GM15510 (cell line): ENCODE data around the gene ATP5PO.

Source experiments
- POLR2A ChIP-seq: IDR thresholded peaks from 3 replicates; pipeline ENCODE4 v1.6.1; 2011; ENCODE audit warnings: borderline replicate concordance; ENCODE audit not compliant: insufficient read length; ENCODE audit errors: extremely low read depth

The ATP5PO gene

DNA sequence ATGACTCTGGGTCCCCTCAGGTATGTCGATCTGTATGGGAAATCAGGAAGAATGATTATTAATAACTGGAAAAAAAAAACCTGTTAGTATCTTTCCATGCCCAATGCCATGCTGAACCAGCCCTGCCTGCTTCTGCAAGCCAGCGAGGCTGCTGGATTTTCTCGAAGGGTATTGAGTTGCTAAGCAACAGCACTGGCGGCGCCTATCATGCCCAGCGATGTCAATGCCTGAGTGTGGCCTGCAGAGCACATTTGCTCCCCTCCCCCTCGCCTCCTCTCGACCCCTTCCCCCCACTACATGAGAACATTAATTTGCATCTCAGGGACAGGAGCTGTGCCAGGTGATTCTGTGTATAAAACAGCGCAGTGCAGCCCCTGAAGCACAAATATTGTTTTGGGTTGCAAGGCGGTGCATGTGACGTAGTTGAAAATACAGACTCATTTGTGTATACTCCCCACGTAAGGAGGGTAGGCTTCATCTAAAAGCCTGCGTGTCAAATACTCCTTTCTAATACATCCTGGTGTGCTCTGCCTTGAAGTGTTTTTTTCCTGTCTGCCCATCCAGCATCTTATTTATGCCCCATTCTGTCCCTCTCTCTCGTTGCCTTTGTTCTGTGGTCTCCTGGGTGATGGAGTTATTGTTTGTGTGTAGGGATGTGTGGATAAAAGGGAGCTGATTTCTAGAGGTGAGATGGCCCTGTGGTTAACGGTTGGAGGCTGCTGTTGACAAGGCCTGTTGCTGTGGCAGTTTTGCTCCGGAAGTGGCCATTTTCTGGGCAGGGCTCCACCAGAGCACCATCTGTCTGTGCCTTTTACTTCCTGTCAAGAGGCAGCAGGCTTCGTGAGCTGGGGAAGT lies 32.7 kb upstream of the ATP5PO start:
- peak; percentile 45 for TF ChIP-seq POLR2A

DNA sequence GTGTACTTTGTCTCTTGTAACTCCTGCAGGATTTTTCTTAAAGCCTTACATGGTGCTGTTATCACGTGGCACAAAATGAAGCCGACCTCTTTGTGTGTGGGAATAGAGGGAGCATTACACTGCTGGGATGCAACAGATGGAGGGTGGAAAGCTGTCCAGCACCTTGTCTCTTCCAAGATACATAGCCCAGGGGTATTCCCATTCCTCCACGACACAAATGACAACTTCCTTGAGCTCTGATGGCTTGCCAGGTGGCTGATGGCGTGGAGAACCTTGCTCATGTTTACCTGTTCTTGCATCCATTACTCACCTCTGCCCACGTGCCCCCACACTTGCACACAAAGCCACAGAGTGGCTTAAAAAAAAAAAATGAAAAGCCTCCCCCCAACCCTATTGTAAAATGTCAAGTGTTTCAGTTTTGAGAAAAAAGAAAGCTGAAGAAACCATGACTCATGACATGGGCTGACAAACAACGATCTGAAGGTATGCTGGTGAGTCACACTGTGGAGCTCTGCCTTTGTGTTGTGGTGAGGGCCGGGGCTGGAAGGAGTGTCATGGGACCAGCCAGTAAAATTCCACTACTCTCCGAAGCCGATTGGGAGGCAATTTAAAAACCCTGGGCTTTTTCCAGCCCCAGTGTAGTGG lies 32.0 kb upstream of the ATP5PO start:
- TF ChIP-seq POLR2A, result no peak

DNA sequence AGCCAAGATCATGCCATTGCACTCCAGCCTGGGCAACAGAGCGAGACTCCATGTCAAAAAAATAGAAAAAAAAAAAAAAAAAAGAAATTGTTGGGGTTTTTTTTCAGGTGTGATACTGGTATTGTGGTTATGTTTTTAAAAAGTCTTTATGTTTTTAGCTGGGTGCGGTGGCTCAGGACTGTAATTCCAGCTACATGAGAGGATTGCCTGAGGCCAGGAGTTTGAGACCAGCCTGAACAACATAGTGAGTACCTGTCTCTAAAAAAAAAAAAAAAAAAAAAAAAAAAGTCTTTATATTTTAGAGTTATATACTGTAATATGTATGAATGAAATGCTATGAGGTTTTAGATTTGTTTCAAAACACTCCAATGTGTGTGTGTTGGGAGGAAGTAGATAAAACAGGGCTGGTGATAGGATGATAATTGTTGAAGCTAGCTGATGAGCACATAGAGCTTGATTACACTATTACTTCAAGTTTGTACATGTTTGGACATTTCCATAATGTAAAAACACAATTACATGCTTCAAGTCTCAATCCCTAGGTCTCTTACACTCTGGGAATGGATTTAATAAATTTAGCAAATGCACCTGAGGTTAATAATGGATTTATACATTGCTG lies 30.2 kb upstream of the ATP5PO start:
- no peak for TF ChIP-seq POLR2A

DNA sequence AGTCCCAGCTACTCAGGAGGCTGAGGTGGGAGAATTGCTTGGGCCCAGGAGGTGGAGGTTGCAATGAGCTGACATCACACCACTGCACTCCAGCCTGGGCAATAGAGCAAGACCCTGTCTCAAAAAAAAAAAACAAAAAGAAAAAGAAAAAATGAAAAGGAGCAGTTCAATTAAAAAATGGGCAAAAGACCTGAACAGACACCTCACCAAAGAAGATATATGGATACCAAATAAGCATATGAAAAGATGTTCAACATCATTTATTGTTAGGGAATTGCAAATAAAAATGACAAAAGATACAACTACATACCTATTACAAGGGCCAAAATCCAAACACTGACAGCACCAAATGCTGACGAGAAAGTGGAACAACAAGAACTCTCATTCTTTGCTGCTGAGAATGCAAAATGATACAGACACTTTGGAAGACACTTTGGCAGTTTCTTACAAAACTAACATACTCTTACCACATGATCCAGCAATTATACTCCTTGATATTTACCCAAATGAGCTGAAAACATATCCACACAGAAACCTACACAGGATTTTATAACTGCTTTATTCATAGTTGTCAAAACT lies 28.7 kb upstream of the ATP5PO start:
- no peak for TF ChIP-seq POLR2A

DNA sequence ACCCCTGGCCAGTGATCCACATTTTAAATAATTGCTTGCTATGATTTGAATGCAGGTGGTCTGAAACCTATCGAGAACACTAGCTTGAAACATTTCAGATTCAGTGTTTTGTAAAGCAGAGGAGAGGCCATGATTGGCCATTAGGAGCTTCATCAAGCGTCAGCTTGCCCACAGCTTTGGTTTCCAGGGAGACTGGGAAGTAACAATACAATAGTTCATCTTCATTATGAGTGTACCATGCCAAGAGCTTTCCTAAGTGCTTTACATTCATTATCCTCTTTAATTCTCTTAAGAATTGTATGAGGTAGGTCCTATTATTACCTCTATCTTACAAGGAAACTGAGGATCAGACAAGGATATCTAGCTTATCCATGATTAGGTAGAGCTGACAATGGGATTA lies 27.7 kb upstream of the ATP5PO start:
- no peak for TF ChIP-seq POLR2A

DNA sequence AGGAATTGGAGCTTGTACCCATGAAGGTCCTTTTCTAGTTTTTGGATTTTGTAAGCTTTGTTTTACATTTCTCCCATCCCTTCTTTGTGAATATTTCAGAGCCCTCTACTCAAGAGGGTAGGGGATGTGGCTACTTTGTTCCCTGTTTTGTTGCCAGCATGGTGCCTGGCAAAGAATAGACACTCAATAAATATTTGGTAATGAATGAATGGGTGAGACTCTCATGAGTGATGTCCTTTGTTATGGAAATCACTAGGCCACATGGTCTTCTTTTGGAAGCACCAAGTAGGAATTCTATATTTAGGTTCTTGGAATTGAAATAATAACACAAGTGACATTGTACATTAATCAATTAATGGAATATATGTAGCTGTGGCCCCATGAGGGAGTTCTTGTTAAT lies 26.8 kb upstream of the ATP5PO start:
- TF ChIP-seq POLR2A, result no peak

DNA sequence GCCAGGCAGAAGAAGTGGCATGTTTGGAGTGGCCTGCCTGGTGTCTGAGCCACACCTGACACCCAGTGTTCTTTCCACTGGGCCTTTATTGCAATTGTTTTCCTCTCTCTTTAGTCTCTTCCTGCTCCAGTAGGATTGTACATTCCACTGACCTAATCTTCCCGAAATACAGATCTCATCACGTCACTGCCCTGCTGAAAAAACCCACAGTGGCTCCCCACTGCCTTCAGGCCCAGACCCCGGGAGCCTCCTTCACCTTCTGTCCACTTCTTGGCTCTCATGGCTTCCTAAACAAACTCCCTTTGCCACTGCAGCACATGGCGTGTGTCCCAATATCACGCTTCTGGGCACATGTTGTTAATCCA lies 25.3 kb upstream of the ATP5PO start:
- no peak for TF ChIP-seq POLR2A

DNA sequence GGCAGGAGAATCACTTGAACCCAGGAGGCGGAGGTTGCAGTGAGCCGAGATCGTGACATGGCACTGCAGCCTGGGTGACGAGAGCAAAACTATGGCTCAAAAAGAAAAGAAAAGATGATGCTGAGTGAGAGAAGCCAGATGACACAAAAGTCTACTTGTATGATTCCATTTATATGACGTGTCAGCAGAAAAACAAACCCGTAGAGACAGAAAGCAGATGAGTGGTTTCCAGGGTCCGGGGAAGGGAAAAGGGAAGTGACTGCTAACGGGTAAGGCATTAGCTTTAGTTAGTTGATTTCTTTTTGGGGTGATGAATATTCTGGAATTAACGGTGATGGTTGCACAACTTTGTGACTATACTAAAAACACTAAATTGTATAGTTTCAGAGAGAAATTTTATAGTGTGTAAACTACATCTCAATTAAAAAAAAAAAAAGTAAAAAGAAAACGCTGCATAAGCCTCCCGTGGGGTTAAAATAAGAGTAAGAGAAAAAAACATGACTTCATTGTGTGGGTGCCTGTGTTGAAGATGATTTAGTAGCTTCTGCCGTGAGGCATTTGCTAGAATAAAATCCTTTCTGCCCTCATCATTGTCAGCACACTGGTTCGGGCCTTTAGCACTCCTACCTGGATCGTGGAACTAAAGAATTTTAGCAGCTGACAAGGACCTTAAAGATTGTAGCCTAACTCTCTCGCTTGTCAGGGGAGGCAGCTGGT lies 24.7 kb upstream of the ATP5PO start:
- no peak for TF ChIP-seq POLR2A

DNA sequence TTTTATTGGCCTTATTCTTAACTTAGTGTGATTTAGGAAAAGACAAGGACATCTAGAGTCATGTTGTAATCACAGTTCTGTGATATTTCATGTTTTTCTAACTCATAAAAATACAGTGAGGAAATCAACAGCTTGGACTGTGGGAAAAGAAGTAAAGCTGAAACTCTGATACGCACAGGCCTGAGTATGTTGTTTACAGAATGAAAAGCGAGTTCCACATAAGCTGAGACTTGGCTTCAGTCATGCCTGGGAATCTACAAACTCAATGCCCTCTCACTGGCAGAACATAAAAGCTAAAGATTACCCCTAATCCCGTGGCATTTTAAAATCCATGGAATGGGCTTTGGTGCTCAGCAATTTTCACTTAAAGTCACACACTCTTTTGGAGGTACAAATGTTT lies 23.6 kb upstream of the ATP5PO start:
- TF ChIP-seq POLR2A, result no peak

DNA sequence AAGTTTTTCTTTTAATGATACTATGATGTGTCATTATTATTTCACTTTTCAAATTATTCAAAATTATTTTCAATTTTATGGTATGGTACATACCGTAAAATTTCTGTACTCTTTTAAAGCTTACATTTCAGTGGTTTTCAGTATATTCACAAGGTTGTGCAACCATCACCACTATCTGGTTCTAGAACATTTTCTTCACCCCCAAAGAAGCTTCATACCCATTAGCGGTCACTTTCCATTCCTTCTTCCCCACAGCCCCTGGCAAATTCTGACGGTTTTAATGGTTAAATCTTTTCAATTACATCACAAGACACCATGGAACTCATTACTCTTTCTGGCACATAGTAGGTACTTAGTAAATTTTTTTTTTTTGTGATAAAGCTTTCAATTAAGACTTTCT lies 22.8 kb upstream of the ATP5PO start:
- no peak for TF ChIP-seq POLR2A

DNA sequence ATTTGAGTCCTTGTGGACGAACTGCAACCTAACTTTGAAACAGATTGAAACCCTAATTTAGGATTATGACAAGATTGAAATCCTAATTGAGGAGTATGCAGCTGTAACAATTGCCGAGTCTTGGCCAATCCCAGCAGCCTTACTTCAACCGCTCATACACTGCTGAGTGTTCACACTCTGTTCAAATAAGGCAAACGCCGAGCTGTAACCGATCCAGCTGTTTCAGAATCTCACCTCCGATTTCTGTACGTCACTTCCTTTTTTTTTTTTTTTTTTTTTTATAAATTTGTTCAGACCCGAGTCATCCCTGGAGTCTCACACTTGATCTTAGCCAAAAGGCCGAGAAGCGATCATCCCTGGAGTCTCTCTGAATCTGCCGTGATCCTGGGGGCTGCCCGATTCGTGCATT lies 22.3 kb upstream of the ATP5PO start:
- TF ChIP-seq POLR2A, result no peak

DNA sequence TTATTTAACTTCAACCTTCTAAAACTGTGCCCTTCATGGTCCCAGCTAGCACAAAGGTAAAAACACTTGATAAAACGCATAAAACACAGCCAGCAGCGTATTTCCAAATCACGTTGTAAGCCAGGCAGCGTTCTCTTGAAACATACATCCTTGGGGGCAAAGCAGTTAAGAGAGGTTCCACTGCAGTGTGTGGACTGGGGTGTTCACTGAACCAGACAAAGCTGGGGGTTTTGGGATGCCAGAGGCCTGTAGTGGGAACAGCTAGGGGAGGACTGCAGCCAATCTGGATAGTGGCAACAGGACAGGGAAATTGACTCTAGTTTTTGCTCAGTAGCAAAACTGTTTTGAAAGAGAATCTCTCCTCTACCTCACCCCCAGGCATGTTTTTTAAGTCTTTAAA lies 21.5 kb upstream of the ATP5PO start:
- TF ChIP-seq POLR2A, result no peak

DNA sequence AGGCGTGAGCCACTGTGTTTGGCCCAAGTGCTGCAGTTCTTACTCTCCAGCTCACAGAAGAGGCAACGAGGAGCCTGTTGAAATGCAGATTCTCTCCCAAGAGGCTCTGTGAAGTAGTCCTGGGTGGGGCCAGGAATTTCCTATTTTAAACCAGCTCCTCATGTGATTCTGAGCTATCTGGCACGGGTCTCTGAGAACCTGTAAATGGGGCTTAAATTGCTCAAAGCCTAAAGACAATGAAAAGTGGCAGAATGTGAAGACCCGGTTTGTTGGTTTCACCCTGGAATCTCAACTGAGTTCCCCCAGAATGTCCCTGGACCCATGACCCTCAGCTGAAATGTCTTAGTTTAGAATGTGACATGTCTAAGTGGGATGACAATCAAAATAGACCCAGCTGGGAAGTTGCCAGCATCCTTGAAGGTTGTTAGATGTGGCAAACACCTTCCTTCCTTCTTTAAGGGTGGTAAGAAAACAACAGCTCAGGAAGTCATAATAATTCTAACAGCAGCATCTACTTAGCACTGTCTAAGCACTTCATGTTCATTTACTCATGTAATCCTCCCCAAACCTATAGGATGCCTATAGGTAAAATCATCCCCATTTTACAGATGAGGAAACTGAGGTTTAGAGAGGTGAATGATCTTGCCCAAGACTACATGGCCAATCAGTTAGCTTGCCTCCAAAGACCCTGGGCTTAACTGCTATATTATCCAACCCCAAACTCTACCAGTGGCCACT lies 20.9 kb upstream of the ATP5PO start:
- no peak for TF ChIP-seq POLR2A

DNA sequence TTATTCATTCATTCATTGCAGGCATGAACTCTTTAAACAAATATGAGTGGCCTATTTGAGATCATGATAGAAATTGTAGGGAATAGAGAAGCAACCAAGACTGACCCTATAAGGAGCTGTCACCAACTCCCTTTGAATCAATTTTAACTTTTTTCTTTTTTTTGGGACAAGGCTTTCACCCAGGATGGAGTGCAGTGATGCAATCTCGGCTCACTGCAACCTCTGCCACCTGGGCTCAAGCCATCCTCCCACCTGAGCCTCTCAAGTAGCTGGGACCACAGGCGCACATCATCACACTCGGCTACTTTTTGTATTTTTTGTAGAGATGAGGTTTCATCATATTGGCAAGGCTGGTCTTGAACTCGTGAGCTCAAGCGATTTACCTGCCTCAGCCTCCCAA lies 17.1 kb upstream of the ATP5PO start:
- no peak for TF ChIP-seq POLR2A

DNA sequence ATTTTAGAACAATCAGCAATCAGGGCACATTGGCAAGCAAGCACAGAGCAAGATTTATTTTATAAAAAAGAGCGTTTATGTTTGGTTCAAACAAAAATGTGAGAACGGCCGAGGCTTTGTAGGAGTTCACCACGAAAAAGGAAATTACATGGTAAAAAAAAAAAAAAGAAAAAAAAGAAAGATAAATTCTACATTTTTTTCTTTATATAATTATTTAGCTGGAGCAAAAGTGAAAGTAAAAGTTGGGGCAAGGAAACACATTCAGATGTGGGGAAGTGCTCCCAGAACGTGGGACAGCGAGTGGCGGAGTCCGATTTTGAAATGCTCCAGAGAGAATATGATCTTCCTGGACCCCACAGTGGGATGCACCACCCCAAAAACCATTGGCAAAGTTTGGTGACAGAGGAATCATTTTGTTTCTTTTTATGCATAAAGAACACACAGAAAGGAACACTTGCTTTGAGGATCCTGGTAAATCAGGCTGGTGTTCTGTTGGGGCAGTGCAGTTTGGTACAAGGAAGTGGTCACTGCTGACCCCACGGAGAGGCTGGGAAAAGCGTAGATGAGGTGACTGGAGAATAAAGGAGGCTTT lies 16.3 kb upstream of the ATP5PO start:
- TF ChIP-seq POLR2A, result no peak

DNA sequence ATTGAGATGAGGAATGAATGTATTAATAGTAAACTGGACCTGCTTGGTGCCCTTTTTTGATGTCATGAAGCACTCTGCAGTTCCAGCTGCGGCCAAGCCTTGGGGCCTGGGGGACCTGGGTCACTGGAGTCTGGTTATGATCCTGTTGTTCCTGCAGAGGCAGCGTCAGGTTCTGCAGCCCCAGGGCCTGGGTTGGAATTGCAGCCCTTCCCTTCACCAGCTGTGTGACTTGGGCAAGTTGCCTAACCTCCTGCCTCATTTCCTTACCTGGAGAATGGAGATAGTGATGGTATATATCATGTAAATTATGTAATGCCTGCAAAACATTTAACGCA lies 9.1 kb upstream of the ATP5PO start:
- no peak for TF ChIP-seq POLR2A
